Stimulated activated naive CD8-positive, alpha-beta T cell treated with anti-CD3 and anti-CD28 coated beads, Interleukin-15, Interleukin-2, amounts not matched to agents 100 ng/mL and 50 ng/mL, for 24 hours (primary cell): ENCODE results near the gene FNDC3B.

ENCODE experiments used
- H3K27ac Mint-ChIP-seq: one replicate; pipeline ENCODE4 v1.8.0; 2021; ENCODE audit warnings: mild to moderate bottlenecking, mixed read lengths
- H3K27me3 Mint-ChIP-seq: one replicate; pipeline ENCODE4 v1.8.0; 2021; ENCODE audit warnings: mixed read lengths
- H3K36me3 Mint-ChIP-seq: one replicate; pipeline ENCODE4 v1.8.0; 2021; ENCODE audit warnings: low read depth, mixed read lengths
- H3K4me1 Mint-ChIP-seq: one replicate; pipeline ENCODE4 v1.8.0; 2021; ENCODE audit warnings: low read depth, mixed read lengths
- H3K4me3 Mint-ChIP-seq: one replicate; pipeline ENCODE4 v1.8.0; 2021; ENCODE audit warnings: mild to moderate bottlenecking, mixed read lengths
- H3K9me3 Mint-ChIP-seq: one replicate; pipeline ENCODE4 v1.8.0; 2021; ENCODE audit warnings: mixed read lengths

FNDC3B gene

DNA sequence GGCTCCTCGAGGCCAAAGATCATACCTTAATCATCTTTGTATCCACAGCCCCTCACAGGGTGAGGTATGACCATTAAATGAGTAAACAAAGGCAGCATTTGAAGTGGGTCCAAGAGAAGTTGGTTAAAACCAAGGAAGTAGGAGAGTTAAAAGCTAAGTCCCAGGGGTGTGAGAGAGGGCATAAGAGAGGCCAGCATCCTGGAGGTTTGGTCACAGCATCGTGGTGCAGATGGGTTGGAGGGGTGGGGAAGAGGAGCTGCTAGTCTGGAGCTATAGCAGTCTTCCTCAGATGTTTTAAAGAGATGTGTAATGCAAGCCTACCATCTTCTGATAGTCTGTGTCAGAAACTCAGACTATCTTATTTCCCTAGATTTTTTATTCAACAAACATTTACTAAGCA lies 253.7 kb downstream of the FNDC3B start:
- peaks cover 43% of the 10 kb centered on the region for H3K36me3 Mint-ChIP-seq
- H3K4me3 Mint-ChIP-seq = no peak overlapping the region
- peaks cover 15% of the 10 kb centered on the region for H3K4me1 Mint-ChIP-seq
- H3K27ac Mint-ChIP-seq = no peak overlapping the region
- H3K27me3 Mint-ChIP-seq = no peaks in the 10 kb centered on the region
- no peaks in the 10 kb centered on the region for H3K9me3 Mint-ChIP-seq

DNA sequence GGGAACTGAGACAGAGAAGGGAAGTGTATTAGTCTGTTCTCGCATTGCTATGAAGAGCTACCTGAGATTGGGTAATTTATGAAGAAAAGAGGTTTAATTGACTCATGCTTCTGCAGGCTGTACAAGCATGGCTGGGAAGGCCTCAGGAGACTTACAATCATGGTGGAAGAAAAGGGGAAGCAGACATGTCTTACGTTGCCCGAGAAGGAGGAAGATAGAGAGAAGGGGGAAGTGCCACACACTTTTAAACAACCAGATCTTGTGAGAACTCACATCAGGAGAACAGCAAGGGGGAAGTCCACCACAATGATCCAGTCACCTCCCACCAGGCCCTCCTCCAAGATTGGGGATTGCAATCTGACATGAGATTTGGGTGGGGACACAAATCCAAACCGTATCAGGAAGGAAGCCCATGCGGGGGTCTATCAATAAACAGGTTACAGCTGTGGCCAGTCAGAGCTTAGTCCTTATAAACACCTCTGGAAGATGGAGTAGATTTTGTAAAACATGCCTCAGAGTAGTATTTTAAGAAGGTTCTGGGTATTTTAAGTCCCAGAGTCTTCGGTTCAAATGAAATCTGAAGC lies 254.9 kb downstream of the FNDC3B start:
- Mint-ChIP-seq H3K4me3 (no peak overlapping the region), H3K4me1 (peaks cover 5% of the 10 kb centered on the region), H3K36me3 (peaks cover 49% of the 10 kb centered on the region), H3K27ac (no peak overlapping the region), H3K9me3 (no peaks in the 10 kb centered on the region), H3K27me3 (no peaks in the 10 kb centered on the region)

DNA sequence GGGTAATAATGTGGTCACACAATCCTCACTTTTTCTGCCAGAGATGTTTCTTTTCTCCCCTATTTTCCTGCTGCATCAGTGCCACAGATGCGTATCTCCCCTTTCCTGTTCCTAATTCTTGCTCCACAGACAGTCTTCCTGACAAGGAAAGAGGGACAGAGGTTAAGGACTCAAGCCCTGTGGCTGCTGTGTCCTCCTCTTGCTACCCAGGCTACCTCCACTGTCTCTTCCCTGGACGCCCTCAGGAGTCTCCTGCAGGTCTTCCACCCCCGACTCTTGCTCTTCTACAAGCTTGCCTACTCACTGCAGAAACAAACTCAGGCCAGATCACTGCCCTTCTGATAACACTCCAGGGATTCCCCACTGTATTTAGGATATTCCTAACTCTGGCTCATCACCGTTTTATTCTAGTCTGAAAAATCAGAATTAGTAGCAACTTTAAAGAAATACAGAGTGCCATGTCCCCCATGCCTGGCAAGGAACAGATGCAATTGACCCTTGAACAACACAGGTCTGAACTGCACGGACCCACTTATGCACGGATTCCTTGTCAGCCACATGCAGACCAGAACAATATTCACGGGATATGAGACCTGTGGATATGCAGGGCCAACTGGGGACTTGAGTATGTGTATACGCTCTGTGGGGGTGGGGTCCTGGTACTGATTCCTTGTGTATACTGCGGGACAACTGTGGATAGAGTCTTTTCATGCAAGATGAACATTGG lies 257.0 kb downstream of the FNDC3B start:
- Mint-ChIP-seq H3K4me3 (no peak overlapping the region), H3K9me3 (no peaks in the 10 kb centered on the region), H3K27ac (peak overlapping the region; percentile 18), H3K27me3 (no peaks in the 10 kb centered on the region), H3K36me3 (peaks cover 65% of the 10 kb centered on the region), H3K4me1 (no peaks in the 10 kb centered on the region)

DNA sequence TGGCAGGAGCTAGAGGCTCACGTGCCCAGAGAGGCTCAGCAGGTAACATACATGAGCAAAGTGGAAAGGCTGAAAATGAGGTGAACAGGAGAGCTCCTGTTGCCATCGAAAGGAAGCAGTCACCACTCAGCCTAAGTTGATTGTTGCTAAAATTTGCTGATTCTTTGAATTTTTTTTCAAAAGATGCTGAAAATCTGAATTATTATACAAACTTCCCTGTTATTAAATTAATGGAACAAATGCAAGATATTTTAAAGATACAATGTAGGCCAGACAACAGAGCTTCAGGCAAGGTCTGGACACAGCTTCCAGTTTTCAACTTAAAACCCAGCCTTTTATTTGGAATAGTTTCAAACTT lies 257.6 kb downstream of the FNDC3B start:
- Mint-ChIP-seq H3K27me3 (no peaks in the 10 kb centered on the region), H3K36me3 (peaks cover 63% of the 10 kb centered on the region), H3K4me3 (no peak overlapping the region), H3K27ac (no peak overlapping the region), H3K9me3 (no peaks in the 10 kb centered on the region), H3K4me1 (no peaks in the 10 kb centered on the region)

DNA sequence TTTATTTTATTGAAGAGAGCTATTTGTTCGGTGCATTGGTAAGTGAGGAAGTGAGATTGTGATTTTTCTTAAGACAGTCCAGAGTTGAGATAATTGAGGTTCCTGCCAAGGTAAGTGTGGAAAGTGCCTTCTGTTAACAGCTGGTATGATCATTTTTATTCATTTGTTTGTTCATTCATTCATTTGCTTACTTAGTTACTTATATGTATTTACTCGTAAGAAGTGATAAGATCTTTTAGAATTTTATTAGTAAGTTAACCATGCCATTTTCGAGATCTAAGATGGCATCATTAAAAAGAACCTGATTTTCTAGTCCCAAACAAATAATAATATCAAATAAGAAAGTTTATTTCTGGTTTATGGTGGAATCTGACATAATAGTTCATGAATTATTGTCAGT lies 258.9 kb downstream of the FNDC3B start:
- Mint-ChIP-seq H3K27ac (no peak overlapping the region), H3K36me3 (peaks cover 57% of the 10 kb centered on the region), H3K9me3 (no peaks in the 10 kb centered on the region), H3K27me3 (no peaks in the 10 kb centered on the region), H3K4me1 (no peaks in the 10 kb centered on the region), H3K4me3 (no peak overlapping the region)

DNA sequence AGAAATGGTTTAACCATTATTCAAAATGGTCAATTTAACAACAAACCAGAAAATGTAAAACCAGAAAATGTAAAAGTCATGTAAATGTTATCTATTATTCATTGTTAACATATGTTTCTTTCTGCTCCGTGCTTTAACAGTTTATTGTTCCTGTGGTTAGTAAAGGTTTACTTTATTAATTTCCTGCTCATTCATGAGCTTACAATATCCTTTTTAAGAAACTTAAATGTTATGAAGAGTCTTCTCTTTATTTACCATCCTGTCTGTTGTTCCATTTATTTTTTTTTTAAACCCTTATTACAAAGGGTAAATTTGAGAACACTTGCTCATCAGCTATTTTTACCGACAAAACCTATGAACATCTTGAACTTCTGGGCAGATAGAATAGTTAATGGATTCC lies 260.8 kb downstream of the FNDC3B start:
- H3K27ac Mint-ChIP-seq = no peak overlapping the region
- no peaks in the 10 kb centered on the region for H3K4me1 Mint-ChIP-seq
- H3K4me3 Mint-ChIP-seq = no peak overlapping the region
- peaks cover 51% of the 10 kb centered on the region for H3K36me3 Mint-ChIP-seq
- no peaks in the 10 kb centered on the region for H3K27me3 Mint-ChIP-seq
- no peaks in the 10 kb centered on the region for H3K9me3 Mint-ChIP-seq

DNA sequence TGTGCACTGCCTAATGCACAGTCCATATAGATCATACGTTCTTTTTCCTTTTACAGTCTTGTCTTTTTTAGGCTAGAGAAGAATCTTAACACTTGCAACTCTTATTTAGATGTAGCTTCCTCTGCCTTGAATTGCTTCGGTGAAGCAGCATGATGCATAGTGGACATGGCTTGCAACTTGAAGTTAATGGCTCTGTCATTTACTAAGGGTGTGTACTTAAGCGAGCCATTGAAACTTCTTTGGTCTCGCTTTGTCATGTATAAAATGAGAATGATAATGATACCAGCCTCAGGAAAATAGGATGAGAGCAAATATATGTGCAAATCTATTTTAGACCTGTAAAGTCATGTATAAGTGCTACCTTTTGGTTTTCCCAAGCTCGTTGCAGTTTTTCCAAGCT lies 261.5 kb downstream of the FNDC3B start:
- no peak overlapping the region for H3K4me3 Mint-ChIP-seq
- no peaks in the 10 kb centered on the region for H3K9me3 Mint-ChIP-seq
- H3K4me1 Mint-ChIP-seq = no peaks in the 10 kb centered on the region
- no peaks in the 10 kb centered on the region for H3K27me3 Mint-ChIP-seq
- H3K36me3 Mint-ChIP-seq = peaks cover 51% of the 10 kb centered on the region
- no peak overlapping the region for H3K27ac Mint-ChIP-seq

DNA sequence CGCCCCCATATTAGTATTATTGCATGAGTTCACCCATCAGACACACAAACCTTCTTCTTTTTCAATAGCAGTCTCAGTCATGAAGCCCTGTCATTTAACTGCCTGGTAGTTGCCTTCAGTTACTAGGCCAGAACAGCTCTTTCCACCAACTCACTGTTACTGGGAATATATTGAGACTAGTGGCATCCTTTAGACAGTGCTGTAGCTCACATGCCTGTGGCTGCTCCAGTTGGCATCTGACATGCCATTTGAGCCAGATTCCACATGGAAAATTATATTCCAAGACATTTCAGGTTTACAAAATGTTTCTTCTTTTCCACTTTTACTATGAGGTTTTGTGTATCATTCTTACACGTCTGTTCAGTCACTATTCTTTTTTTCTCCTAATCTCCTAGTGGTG lies 262.8 kb downstream of the FNDC3B start:
- Mint-ChIP-seq H3K4me1 (no peaks in the 10 kb centered on the region), H3K9me3 (no peaks in the 10 kb centered on the region), H3K27ac (no peak overlapping the region), H3K27me3 (no peaks in the 10 kb centered on the region), H3K4me3 (no peak overlapping the region), H3K36me3 (peaks cover 41% of the 10 kb centered on the region)

DNA sequence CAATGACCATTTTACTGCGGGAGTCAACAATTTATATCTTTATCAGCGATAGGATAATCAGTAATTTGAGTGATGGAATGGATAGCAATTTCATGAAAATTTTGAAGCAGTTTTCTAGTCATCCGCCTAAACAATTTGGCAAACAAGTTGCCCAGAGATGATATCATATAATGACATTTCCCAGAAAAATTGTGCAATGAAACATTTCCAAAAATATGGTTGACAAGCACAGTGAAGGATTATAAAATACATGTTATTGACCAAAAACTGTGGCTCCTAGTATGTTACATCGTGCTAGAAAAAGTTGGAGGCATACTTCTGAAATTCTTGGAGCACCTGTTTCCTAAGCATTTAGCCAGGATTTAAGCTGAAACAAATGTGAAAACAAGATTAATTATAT lies 263.8 kb downstream of the FNDC3B start:
- H3K9me3 Mint-ChIP-seq = no peaks in the 10 kb centered on the region
- no peak overlapping the region for H3K27ac Mint-ChIP-seq
- no peaks in the 10 kb centered on the region for H3K27me3 Mint-ChIP-seq
- H3K4me1 Mint-ChIP-seq = no peaks in the 10 kb centered on the region
- peaks cover 41% of the 10 kb centered on the region for H3K36me3 Mint-ChIP-seq
- H3K4me3 Mint-ChIP-seq = no peak overlapping the region

DNA sequence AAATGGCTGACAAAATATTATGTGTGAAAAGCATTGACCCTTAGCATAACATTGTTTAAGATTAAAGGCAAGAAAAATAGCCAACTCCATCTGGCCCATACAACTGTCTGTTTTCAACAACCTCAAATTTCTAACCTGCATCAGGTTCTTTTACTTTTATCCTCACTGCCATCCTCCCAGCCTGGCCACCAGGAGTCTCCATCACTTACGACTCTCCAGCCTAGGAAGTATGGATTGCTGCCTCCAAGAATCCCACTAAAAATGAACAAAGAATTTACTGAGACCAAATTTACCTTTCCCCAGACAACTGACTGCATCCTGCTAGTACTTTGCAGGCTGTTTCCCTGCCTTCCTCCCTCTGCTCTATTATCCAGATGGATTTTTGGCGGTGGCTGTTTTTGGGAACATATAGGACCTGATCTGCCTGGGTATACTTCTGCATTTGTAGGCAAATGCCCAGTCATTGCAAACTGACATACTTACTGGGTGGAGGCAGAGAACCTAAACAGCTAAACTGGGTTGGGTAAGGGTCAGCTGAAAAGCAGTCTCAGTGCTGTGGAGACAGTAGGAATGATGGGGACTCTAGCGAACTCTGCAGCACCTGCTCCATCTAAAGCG lies 264.7 kb downstream of the FNDC3B start:
- H3K9me3 Mint-ChIP-seq = no peaks in the 10 kb centered on the region
- H3K4me3 Mint-ChIP-seq = no peak overlapping the region
- no peaks in the 10 kb centered on the region for H3K4me1 Mint-ChIP-seq
- H3K36me3 Mint-ChIP-seq = peaks cover 39% of the 10 kb centered on the region
- no peak overlapping the region for H3K27ac Mint-ChIP-seq
- H3K27me3 Mint-ChIP-seq = no peaks in the 10 kb centered on the region

DNA sequence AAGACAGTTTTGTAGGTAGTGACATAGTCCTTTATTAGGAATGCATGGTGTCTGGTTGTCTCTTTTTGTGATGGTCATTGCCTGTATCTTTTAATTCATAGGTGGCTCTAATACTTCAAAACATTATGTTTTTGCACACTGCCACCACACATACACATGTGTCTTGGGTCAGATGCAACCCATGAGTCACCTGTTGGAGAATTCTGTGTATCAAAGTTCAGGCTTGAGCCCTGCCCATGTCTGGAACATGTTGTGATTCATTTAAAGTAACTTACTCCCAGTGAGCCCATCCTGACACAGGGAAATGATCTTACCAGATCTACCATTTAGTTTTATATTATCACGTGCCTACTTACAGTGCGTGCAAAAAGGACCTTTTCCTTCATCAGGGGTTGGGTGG lies 266.2 kb downstream of the FNDC3B start:
- no peaks in the 10 kb centered on the region for H3K9me3 Mint-ChIP-seq
- H3K27ac Mint-ChIP-seq = no peak overlapping the region
- no peaks in the 10 kb centered on the region for H3K27me3 Mint-ChIP-seq
- H3K4me1 Mint-ChIP-seq = no peaks in the 10 kb centered on the region
- H3K4me3 Mint-ChIP-seq = no peak overlapping the region
- H3K36me3 Mint-ChIP-seq = peaks cover 41% of the 10 kb centered on the region

DNA sequence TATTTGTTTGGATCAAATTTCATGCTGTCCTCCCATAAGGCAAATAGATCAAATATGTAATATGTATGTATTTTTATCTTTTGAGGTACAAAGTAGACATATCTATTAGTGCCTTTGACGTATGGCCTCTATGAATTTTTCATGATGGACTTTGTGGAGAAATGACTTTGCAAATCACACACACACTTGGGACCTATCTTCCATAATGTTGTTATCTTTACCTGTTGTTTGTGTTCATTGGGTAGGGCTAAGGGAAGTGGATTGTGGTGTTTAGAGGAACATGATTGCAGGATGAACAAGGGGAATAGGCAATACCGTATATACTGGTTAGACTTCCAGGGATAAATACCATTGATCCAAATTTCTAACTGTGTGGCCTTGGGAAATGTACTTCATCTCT lies 266.6 kb downstream of the FNDC3B start:
- Mint-ChIP-seq H3K36me3 (peaks cover 41% of the 10 kb centered on the region), H3K4me1 (no peaks in the 10 kb centered on the region), H3K4me3 (no peak overlapping the region), H3K9me3 (no peaks in the 10 kb centered on the region), H3K27ac (no peak overlapping the region), H3K27me3 (no peaks in the 10 kb centered on the region)

DNA sequence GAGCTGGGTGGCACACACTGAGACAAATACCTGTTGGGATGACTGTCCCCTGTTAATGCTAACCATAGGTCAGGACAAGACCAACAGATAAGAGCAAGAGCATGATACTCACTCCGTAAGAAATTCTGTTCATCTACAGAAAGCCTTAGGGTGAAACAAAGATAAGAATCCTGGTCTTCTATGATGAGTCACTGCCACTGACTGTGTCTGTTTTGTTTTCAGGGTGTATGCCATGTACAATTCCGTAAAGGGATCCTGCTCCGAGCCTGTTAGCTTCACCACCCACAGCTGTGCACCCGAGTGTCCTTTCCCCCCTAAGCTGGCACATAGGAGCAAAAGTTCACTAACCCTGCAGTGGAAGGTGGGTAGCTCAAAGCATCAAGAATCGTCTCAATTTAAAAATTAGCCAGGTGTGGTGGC lies 267.8 kb downstream of the FNDC3B start:
- Mint-ChIP-seq H3K27me3 (no peaks in the 10 kb centered on the region), H3K4me3 (no peak overlapping the region), H3K4me1 (no peaks in the 10 kb centered on the region), H3K27ac (no peak overlapping the region), H3K36me3 (peaks cover 45% of the 10 kb centered on the region), H3K9me3 (no peaks in the 10 kb centered on the region)

DNA sequence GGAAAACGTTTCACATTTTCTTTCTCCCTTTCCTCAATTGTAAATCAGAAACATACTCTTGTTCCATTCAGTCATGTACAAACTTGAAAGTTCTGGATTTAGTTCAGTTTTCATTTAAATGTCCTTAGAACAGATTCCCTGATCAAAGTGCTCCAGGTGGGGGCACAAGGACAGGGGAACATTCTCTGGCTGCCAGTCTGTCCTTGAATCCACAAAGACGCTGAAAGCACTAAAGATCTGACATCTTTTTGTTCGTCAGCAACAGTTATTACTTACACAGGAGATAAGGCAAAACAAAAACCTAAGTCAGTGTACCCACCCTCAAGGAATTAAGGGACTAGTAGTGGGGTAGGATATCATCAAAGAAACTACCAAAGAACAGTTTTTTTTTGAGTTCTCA lies 269.7 kb downstream of the FNDC3B start:
- peaks cover 47% of the 10 kb centered on the region for H3K36me3 Mint-ChIP-seq
- no peaks in the 10 kb centered on the region for H3K27me3 Mint-ChIP-seq
- H3K9me3 Mint-ChIP-seq = no peaks in the 10 kb centered on the region
- no peak overlapping the region for H3K4me3 Mint-ChIP-seq
- H3K27ac Mint-ChIP-seq = no peak overlapping the region
- H3K4me1 Mint-ChIP-seq = no peaks in the 10 kb centered on the region

DNA sequence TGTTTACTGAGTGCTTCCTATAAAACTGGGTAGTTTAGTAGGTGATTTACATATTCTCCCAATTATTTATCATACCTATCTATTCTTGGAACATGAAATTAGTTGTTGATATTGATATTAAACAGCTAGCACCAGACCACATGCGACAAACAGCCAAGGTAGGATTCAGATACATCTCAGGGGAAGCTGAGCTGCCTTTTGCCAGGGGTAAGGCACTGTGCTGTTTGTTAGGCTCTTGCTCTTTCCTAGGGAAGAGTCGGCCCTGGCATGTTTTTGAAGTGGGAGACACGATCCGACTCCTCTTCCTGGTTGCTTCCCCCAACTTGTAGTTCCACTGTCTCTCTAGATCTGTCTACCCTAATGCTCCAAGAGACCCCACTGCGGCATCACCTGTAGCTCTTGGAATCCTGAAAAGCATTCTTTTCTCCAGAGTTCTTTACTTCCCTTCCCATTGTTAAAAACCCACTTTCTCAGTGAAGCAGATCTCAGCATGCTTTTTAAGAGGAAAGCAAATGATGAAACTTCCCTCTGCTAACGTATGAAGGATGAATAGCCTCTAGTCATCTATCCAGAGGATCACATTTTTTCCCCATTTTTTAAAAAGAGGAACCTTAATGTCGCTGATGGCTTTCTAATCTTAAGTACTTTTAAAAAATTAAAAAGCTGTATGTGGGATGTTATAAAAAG lies 270.5 kb downstream of the FNDC3B start:
- Mint-ChIP-seq H3K4me1 (no peaks in the 10 kb centered on the region), H3K36me3 (peaks cover 44% of the 10 kb centered on the region), H3K4me3 (no peak overlapping the region)

More for the DNA sequence above, 270.5 kb downstream of the FNDC3B start:
- no peaks in the 10 kb centered on the region for H3K9me3 Mint-ChIP-seq
- no peak overlapping the region for H3K27ac Mint-ChIP-seq
- H3K27me3 Mint-ChIP-seq = no peaks in the 10 kb centered on the region
